Thoracic aorta (tissue), 2 donors: Measurements from ENCODE around the gene SLC17A1. TPM values are rescaled to one million over a fixed set of nuclear protein-coding genes. Genes with fewer than 3 reads are reported as not detected.

Experiments used
- ATAC-seq: fragments of 150-250 bp; one replicate; pipeline ENCODE4 v1.8.0; 2017; ENCODE audit warnings: low read depth; ENCODE audit not compliant: insufficient number of reproducible peaks, low FRiP score
- DNase-seq: peaks from one replicate; pipeline ENCODE4 v3.0.0-alpha.2; 2020; ENCODE audit warnings: low spot score
- H3K27ac ChIP-seq, 2 donors: fragments of 200-600 bp; sonication (generic); 1 replicate in 1 of 2; 2 replicates in 1 of 2; pipeline ENCODE4 v1.5.1; 2016; ENCODE audit warnings: mild to moderate bottlenecking in 2 of 2, moderate library complexity in 2 of 2
- H3K27me3 ChIP-seq: fragments of 200-600 bp; sonication (generic); replicated peaks from 2 replicates; pipeline ENCODE4 v1.6.0; 2016; ENCODE audit warnings: mild to moderate bottlenecking; ENCODE audit not compliant: insufficient read depth
- H3K36me3 ChIP-seq: fragments of 200-600 bp; sonication (generic); one replicate; pipeline ENCODE4 v1.5.1; 2016
- H3K4me1 ChIP-seq, 2 donors: fragments of 200-600 bp; sonication (generic); 1 replicate in 1 of 2; 2 replicates in 1 of 2; pipeline versions ENCODE4 v1.5.1 to v1.6.0; 2016; ENCODE audit warnings: low read depth in 2 of 2, mild to moderate bottlenecking in 1 of 2; ENCODE audit not compliant: control insufficient read depth in 1 of 2
- H3K4me3 ChIP-seq: fragments of 200-600 bp; sonication (generic); 2 replicates; pipeline ENCODE4 v1.5.1; 2016; ENCODE audit warnings: mild to moderate bottlenecking
- H3K9me3 ChIP-seq: fragments of 200-600 bp; sonication (generic); 2 replicates; pipeline ENCODE4 v1.5.1; 2016
- CTCF ChIP-seq: fragments of 200-600 bp; sonication (generic); IDR thresholded peaks from one replicate; pipeline ENCODE4 v1.5.1; 2019; ENCODE audit warnings: antibody characterized with exemption
- total RNA-seq, 2 donors: library from RNA; depleted of rRNA; stranded (reverse); fragments of >200 nt; gene quantifications; one replicate each; pipeline versions ENCODE4 v1.1.0 to v1.2.3, GENCODE V29; 2016

The SLC17A1 gene
- total RNA-seq, 2 donors from 2014 or later, result not detected

GRCh38 chr6:25781134-25781533, 50.7 kb downstream of the SLC17A1 start:
- Histone ChIP-seq H3K4me1 (no peaks in the 10 kb centered on the region), H3K4me3 (no peak overlapping the region), H3K36me3 (no peaks in the 10 kb centered on the region), H3K9me3 (no peaks in the 10 kb centered on the region), H3K27me3 (no peaks in the 10 kb centered on the region), H3K27ac (no peak overlapping the region)
- TF ChIP-seq CTCF, result no peak
- no peak for DNase-seq
- no peak for ATAC-seq

- DNase-seq (no peak), ATAC-seq (no peak)
- Histone ChIP-seq H3K27me3 (no peaks in the 10 kb centered on the region), H3K9me3 (no peaks in the 10 kb centered on the region), H3K36me3 (no peaks in the 10 kb centered on the region), H3K4me3 (no peak overlapping the region), H3K4me1 (no peaks in the 10 kb centered on the region), H3K27ac (no peak overlapping the region)
- TF ChIP-seq CTCF, result no peak
Observed at GRCh38 chr6:25777856-25778649, 53.8 kb downstream of the SLC17A1 start.

GRCh38 chr6:25777031-25777430, 54.8 kb downstream of the SLC17A1 start:
- ATAC-seq (no peak), DNase-seq (no peak)
- H3K27ac ChIP-seq, result no peak overlapping the region
- no peak overlapping the region for H3K4me3 ChIP-seq
- no peaks in the 10 kb centered on the region for H3K9me3 ChIP-seq
- no peaks in the 10 kb centered on the region for H3K27me3 ChIP-seq
- H3K4me1 ChIP-seq, result no peaks in the 10 kb centered on the region
- no peak for TF ChIP-seq CTCF
- H3K36me3 ChIP-seq, result no peaks in the 10 kb centered on the region

- Histone ChIP-seq H3K4me3 (no peak overlapping the region), H3K9me3 (no peaks in the 10 kb centered on the region), H3K4me1 (no peaks in the 10 kb centered on the region), H3K27ac (no peak overlapping the region), H3K27me3 (no peaks in the 10 kb centered on the region), H3K36me3 (no peaks in the 10 kb centered on the region)
- DNase-seq (no peak), ATAC-seq (no peak)
- TF ChIP-seq CTCF, result no peak
Observed at GRCh38 chr6:25774120-25774715, 57.6 kb downstream of the SLC17A1 start.

GRCh38 chr6:25769983-25770382, 61.9 kb downstream of the SLC17A1 start:
- Histone ChIP-seq H3K27me3 (no peaks in the 10 kb centered on the region), H3K36me3 (no peaks in the 10 kb centered on the region), H3K4me3 (no peak overlapping the region), H3K4me1 (no peaks in the 10 kb centered on the region), H3K27ac (no peak overlapping the region), H3K9me3 (no peaks in the 10 kb centered on the region)
- ATAC-seq (no peak), DNase-seq (no peak)
- no peak for TF ChIP-seq CTCF
